Trophoblast cell (in vitro differentiated cells and primary cell): Measurements from ENCODE around the gene PTK6.

Experiments
- DNase-seq, 2 donors: peaks; one replicate each; pipeline ENCODE4 v3.0.0-alpha.2; 2016
- H2AFZ ChIP-seq: 2 replicates; pipeline ENCODE4 v1.6.1; 2013; ENCODE audit warnings: low read length, moderate library complexity, mild to moderate bottlenecking; ENCODE audit not compliant: insufficient read depth, poor library complexity
- H2AK5ac ChIP-seq: 2 replicates; pipeline ENCODE4 v1.6.1; 2013; ENCODE audit warnings: mild to moderate bottlenecking, low read length
- H2BK120ac ChIP-seq: 2 replicates; pipeline ENCODE4 v1.6.1; 2013; ENCODE audit warnings: low read length, mild to moderate bottlenecking, moderate library complexity; ENCODE audit not compliant: insufficient read depth, poor library complexity
- H2BK12ac ChIP-seq: 2 replicates; pipeline ENCODE4 v1.6.1; 2013; ENCODE audit warnings: mild to moderate bottlenecking, low read length, moderate library complexity
- H2BK5ac ChIP-seq: 2 replicates; pipeline ENCODE4 v1.6.1; 2013; ENCODE audit warnings: low read length, low read depth, moderate library complexity, mild to moderate bottlenecking; ENCODE audit not compliant: poor library complexity
- H3K14ac ChIP-seq: 2 replicates; pipeline ENCODE4 v1.6.1; 2013; ENCODE audit warnings: mild to moderate bottlenecking, low read length
- H3K18ac ChIP-seq: 2 replicates; pipeline ENCODE4 v1.6.1; 2013; ENCODE audit warnings: mild to moderate bottlenecking, low read length
- H3K23ac ChIP-seq: 2 replicates; pipeline ENCODE4 v1.6.1; 2013; ENCODE audit warnings: low read length
- H3K27ac ChIP-seq: 2 replicates; pipeline ENCODE4 v1.5.1; 2013; ENCODE audit warnings: low read depth, mild to moderate bottlenecking, inconsistent platforms, low read length, moderate library complexity
- H3K27me3 ChIP-seq: 2 replicates; pipeline ENCODE4 v1.6.1; 2013; ENCODE audit warnings: inconsistent platforms, mild to moderate bottlenecking, low read length, moderate library complexity; ENCODE audit not compliant: insufficient read depth
- H3K36me3 ChIP-seq, 2 experiments: 1 replicate in 1 of 2; 2 replicates in 1 of 2; pipeline ENCODE4 v1.6.1; 2013; ENCODE audit warnings: low read length in 2 of 2, mild to moderate bottlenecking in 2 of 2, moderate library complexity in 1 of 2; ENCODE audit not compliant: insufficient read depth in 2 of 2, control insufficient read depth in 1 of 2
- H3K4ac ChIP-seq: 2 replicates; pipeline ENCODE4 v1.6.1; 2013; ENCODE audit warnings: low read depth, mild to moderate bottlenecking, low read length, moderate library complexity
- H3K4me1 ChIP-seq, 2 experiments: 1 replicate in 1 of 2; 2 replicates in 1 of 2; pipeline ENCODE4 v1.6.1; 2013; ENCODE audit warnings: low read length in 2 of 2, mild to moderate bottlenecking in 2 of 2, moderate library complexity in 1 of 2; ENCODE audit not compliant: insufficient read depth in 2 of 2, control insufficient read depth in 1 of 2
- H3K4me2 ChIP-seq: 2 replicates; pipeline ENCODE4 v1.6.1; 2013; ENCODE audit warnings: inconsistent platforms, mild to moderate bottlenecking, low read length, moderate library complexity
- H3K4me3 ChIP-seq: 2 replicates; pipeline ENCODE4 v1.5.1; 2013; ENCODE audit warnings: mild to moderate bottlenecking, low read depth, low read length, inconsistent platforms
- H3K79me1 ChIP-seq: one replicate; pipeline ENCODE4 v1.6.1; 2013; ENCODE audit warnings: low read length
- H3K79me2 ChIP-seq: 2 replicates; pipeline ENCODE4 v1.6.1; 2013; ENCODE audit warnings: low read length, mild to moderate bottlenecking; ENCODE audit not compliant: control insufficient read depth, insufficient read depth, poor library complexity
- H3K9ac ChIP-seq: 2 replicates; pipeline ENCODE4 v1.6.1; 2013; ENCODE audit warnings: mild to moderate bottlenecking, low read length
- H3K9me3 ChIP-seq: 2 replicates; pipeline ENCODE4 v1.6.1; 2013; ENCODE audit warnings: low read depth, mild to moderate bottlenecking, control low read depth, inconsistent platforms, low read length; ENCODE audit not compliant: insufficient read depth
- H4K12ac ChIP-seq: 2 replicates; pipeline ENCODE4 v1.6.1; 2013; ENCODE audit warnings: low read depth, mild to moderate bottlenecking, low read length, moderate library complexity
- H4K8ac ChIP-seq: 2 replicates; pipeline ENCODE4 v1.6.1; 2013; ENCODE audit warnings: low read depth, mild to moderate bottlenecking, low read length, moderate library complexity
- H4K91ac ChIP-seq: one replicate; pipeline ENCODE4 v1.6.1; 2013; ENCODE audit warnings: low read depth, mild to moderate bottlenecking, low read length, moderate library complexity
- WGBS: extraction: QIAGEN DNeasy Blood & Tissue Kit; methylation state at CpG from one replicate; pipeline ENCODE4 v1.1.7; 2013; ENCODE audit warnings: missing lambda C conversion rate; ENCODE audit not compliant: insufficient read length, insufficient coverage; ENCODE audit errors: extremely low coverage; 5-methylcytosine and 5-hydroxymethylcytosine counted together

Gene PTK6

DNA sequence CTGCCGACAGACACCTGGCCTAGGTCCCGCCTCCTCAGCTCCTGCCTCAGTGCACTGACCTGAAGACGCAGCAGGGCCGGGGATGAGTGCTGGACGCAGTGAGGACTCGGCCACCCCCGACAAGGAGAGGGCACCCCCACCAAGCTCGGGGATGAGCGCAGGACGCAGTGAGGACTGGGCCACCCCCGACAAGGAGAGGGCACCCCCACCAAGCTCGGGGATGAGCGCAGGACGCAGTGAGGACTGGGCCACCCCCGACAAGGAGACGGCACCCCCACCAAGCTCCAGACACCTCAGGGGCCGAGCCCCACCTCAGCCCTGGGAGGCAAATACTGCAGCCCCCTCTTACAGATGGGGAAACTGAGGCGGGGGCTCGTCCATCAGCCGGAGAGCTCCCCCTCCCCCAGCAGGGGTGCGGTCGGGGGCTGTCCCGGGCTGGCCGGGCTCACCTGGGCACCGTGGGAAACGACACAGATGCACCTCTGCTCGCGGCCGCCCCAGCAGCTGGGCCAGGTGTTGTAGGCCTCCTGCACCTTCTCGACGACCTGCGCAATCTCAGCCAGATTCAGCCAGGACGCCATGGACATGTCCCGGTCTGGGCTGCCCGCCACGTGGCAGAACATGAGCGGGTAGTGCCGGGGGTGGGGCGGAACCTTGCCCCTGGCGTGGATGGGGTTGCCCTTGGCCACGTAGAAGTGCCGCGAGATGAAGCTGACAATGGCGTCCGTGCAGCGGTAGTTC, 29.4 kb upstream of the PTK6 start:
- peaks cover 17 to 42% of the 10 kb centered on the region in 2 experiments for H3K36me3 ChIP-seq
- no peak overlapping the region for H2AFZ ChIP-seq
- no peak overlapping the region for H3K14ac ChIP-seq
- H2AK5ac ChIP-seq = no peak overlapping the region
- H4K8ac ChIP-seq = no peak overlapping the region
- H2BK12ac ChIP-seq = no peak overlapping the region
- H2BK5ac ChIP-seq = no peak overlapping the region
- H4K91ac ChIP-seq = no peak overlapping the region
- H3K9me3 ChIP-seq = peaks cover 6% of the 10 kb centered on the region
- no peaks in the 10 kb centered on the region for H3K79me1 ChIP-seq
- no peaks in the 10 kb centered on the region for H3K27me3 ChIP-seq
- H3K4me2 ChIP-seq = no peak overlapping the region
- no peak overlapping the region for H4K12ac ChIP-seq
- no peak overlapping the region for H3K9ac ChIP-seq
- no peak for DNase-seq
- no peak overlapping the region for H3K18ac ChIP-seq
- H3K27ac ChIP-seq = no peak overlapping the region
- H2BK120ac ChIP-seq = no peak overlapping the region
- H3K4me1 ChIP-seq = no peaks in the 10 kb centered on the region
- no peaks in the 10 kb centered on the region for H3K79me2 ChIP-seq
- WGBS = no CpG with 5 or more reads among the region's 46 CpGs
- H3K4ac ChIP-seq = no peak overlapping the region
- H3K4me3 ChIP-seq = no peak overlapping the region
- no peak overlapping the region for H3K23ac ChIP-seq

DNA sequence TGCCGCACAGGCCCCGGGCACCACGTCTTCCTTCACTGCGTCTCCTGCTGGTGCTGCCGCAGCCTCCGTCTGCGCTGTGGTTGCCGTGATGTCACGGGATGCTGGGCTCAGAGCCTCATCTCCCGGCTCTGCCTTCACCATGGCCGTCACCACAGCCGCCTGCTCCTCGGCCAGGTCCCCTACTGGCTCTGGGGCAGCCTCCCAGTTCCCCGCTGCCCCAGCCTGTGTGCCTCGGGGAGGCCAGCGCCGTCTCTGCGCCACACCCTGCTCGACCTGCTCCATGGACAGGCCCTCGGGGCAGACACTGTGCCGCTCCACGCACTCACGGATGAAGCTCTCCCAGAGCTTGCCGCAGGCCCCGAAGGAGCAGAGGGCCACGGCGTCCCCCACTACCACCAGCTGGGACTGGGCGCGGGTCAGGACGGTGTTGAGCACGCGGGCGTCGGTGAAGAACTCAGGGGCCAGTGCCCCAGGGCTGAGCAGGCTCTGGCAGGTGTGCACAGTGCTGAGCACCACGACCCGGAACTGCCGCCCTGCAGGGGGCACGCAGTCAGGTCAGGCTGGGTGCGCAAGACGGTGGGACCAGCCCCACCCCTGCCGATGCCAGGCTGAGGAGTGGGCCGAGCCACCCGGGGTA, 28.6 kb upstream of the PTK6 start:
- Histone ChIP-seq H3K9ac (no peak overlapping the region), H2AFZ (no peak overlapping the region), H4K91ac (no peak overlapping the region), H3K4me2 (no peak overlapping the region), H2BK5ac (no peak overlapping the region), H3K27ac (no peak overlapping the region), H4K8ac (no peak overlapping the region), H2BK120ac (no peak overlapping the region), H3K27me3 (no peaks in the 10 kb centered on the region), H3K4me1 (no peaks in the 10 kb centered on the region), H4K12ac (no peak overlapping the region), H3K14ac (no peak overlapping the region), H3K36me3 (peaks cover 22 to 47% of the 10 kb centered on the region in 2 experiments), H3K79me1 (no peaks in the 10 kb centered on the region), H3K4ac (no peak overlapping the region), H3K4me3 (no peak overlapping the region), H3K79me2 (no peaks in the 10 kb centered on the region), H2BK12ac (no peak overlapping the region), H3K23ac (no peak overlapping the region), H3K18ac (no peak overlapping the region), H3K9me3 (peaks cover 6% of the 10 kb centered on the region), H2AK5ac (no peak overlapping the region)
- DNase-seq = peak in 1 of 2 donors; percentile 43
- no CpG with 5 or more reads among the region's 43 CpGs for WGBS

DNA sequence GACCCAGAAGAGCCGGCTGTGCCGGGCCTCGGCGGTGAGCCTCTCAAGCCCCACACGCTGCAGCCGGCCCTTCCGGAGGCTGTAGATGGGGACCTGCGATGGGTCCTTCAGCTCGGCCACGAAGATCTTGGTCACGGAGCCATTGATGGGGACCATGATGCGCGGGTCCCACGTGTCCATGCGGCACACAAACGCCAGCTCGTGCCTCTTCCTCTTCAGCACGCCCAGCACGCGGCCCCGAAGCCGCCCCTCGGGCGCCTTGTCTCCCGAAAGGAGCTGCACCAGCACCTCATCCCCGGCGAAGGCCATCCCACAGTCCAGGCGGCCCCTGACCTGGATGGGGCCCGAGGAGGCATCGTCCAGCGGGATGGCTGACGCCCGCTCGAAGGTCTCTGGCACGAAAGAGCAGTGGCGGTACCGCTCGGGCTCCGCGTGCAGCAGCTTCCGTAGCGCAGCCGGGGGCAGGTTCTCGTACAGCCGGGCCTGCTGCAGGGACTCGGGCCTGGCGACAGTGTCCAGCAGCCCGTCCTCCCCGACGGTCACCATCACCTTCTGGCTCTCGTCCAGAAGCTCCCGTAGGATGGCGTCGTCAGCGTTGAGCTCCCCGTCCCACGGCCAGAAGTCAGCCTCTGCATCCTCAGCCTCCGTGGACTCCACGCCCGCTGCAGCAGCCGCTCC, 28.0 kb upstream of the PTK6 start:
- no peak overlapping the region for H3K23ac ChIP-seq
- H3K9ac ChIP-seq = no peak overlapping the region
- no peak overlapping the region for H3K27ac ChIP-seq
- H2AK5ac ChIP-seq = no peak overlapping the region
- H2BK12ac ChIP-seq = no peak overlapping the region
- H3K9me3 ChIP-seq = peaks cover 6% of the 10 kb centered on the region
- H2BK120ac ChIP-seq = no peak overlapping the region
- H3K79me2 ChIP-seq = no peaks in the 10 kb centered on the region
- no peak for DNase-seq
- H3K14ac ChIP-seq = no peak overlapping the region
- no peak overlapping the region for H3K4me3 ChIP-seq
- peaks cover 28 to 52% of the 10 kb centered on the region in 2 experiments for H3K36me3 ChIP-seq
- H3K18ac ChIP-seq = no peak overlapping the region
- H3K4ac ChIP-seq = no peak overlapping the region
- no peak overlapping the region for H2BK5ac ChIP-seq
- no peak overlapping the region for H2AFZ ChIP-seq
- H4K91ac ChIP-seq = no peak overlapping the region
- whole genome bisulfite sequencing = no CpG with 5 or more reads among the region's 61 CpGs
- no peaks in the 10 kb centered on the region for H3K27me3 ChIP-seq
- no peak overlapping the region for H4K12ac ChIP-seq
- no peak overlapping the region for H4K8ac ChIP-seq
- no peaks in the 10 kb centered on the region for H3K4me1 ChIP-seq
- H3K4me2 ChIP-seq = no peak overlapping the region
- H3K79me1 ChIP-seq = no peaks in the 10 kb centered on the region

DNA sequence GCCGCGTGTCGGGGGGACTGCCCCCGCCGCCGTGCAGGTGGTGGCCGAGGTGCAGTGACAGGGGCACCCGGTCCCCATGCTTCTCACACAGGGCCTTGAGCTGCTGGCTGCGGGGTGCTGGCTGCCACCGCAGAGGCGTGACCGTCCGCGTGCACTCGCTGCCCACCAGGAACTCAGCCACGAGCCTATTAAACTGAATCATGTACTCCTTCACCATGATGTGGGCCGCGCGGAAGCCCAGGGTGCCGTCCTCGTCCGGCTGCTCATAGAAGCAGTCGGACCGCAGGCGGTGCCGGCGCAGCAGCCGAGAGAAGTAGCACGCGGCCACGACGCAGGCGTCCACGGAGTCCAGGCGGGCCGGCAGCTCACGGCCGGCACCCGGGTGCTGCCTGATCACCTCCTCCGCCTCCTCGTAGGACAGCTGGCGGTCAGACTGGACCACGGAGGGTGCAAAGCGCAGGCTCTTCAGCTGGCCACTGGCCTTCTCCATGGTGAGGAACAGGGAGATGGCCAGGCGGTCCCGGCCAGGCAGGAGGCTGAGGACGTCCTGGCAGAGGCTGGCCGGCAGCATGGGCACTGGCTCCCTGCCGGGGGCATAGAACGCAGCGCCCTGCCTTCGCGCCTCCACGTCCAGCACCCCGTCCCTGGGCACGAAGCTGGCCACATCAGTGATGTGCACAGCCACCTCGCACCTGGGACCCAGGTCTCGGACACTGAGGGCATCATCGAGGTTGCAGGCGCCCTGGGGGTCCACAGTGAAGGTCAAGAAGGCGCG, 27.0 kb upstream of the PTK6 start:
- Histone ChIP-seq H3K27ac (no peak overlapping the region), H2AK5ac (no peak overlapping the region), H2BK120ac (no peak overlapping the region), H3K14ac (no peak overlapping the region), H3K23ac (no peak overlapping the region), H3K4me3 (no peak overlapping the region), H3K27me3 (no peaks in the 10 kb centered on the region), H2BK12ac (no peak overlapping the region), H3K4me1 (no peaks in the 10 kb centered on the region), H3K9me3 (peaks cover 6% of the 10 kb centered on the region), H2AFZ (no peak overlapping the region), H4K91ac (no peak overlapping the region), H3K9ac (no peak overlapping the region), H3K79me1 (no peaks in the 10 kb centered on the region), H4K8ac (no peak overlapping the region), H3K36me3 (peaks cover 34 to 58% of the 10 kb centered on the region in 2 experiments), H3K18ac (no peak overlapping the region), H3K4ac (no peak overlapping the region), H2BK5ac (no peak overlapping the region), H3K79me2 (no peaks in the 10 kb centered on the region), H4K12ac (no peak overlapping the region), H3K4me2 (no peak overlapping the region)
- WGBS = no CpG with 5 or more reads among the region's 62 CpGs
- DNase-seq = no peak
